ENCODE results near the gene RPL4. TPM values are rescaled to one million over a fixed set of nuclear protein-coding genes. Genes with fewer than 3 reads are reported as not detected.

Gene RPL4
- total and polyA plus RNA-seq, 11 donors: 1,009 to 4,065 (median 1,364) TPM

DNA sequence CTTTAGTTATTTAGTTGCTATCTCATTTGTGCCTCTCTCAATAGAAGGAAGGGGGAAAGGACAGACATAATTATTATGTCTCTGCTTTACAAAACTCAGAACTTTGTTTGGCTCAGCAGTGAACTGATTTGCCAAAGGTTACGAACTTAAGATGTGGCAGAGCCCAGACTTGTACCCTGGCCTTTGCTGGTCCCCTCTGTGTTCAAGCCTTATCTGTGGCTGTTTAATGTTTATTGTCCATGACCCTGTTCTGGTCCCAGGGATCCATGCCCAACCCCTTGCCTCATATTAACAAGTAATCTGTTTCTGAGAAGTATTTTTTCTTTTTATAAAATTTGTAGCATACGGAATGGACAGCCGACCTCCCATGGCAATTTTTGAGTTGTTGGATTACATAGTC is 17.8 kb downstream of the RPL4 start:
- no peak overlapping the region for H3K27ac ChIP-seq
- H3K4me3 ChIP-seq: no peak overlapping the region
- H3K27me3 ChIP-seq: no peaks in the 10 kb centered on the region
- H3K4me1 ChIP-seq: peaks cover 0 to 14% (median 0%) of the 10 kb centered on the region in 12 donors
- DNase-seq (no peak), ATAC-seq (no peak)
- TF ChIP-seq POLR2A (IDR thresholded peaks at IDR 0.05): no peak
- TF ChIP-seq, protein P1, sequence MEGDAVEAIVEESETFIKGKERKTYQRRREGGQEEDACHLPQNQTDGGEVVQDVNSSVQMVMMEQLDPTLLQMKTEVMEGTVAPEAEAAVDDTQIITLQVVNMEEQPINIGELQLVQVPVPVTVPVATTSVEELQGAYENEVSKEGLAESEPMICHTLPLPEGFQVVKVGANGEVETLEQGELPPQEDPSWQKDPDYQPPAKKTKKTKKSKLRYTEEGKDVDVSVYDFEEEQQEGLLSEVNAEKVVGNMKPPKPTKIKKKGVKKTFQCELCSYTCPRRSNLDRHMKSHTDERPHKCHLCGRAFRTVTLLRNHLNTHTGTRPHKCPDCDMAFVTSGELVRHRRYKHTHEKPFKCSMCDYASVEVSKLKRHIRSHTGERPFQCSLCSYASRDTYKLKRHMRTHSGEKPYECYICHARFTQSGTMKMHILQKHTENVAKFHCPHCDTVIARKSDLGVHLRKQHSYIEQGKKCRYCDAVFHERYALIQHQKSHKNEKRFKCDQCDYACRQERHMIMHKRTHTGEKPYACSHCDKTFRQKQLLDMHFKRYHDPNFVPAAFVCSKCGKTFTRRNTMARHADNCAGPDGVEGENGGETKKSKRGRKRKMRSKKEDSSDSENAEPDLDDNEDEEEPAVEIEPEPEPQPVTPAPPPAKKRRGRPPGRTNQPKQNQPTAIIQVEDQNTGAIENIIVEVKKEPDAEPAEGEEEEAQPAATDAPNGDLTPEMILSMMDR (IDR thresholded peaks at IDR 0.05): no peak
- no peaks in the 10 kb centered on the region for H3K9me3 ChIP-seq
- WGBS, 4 donors: 91 to 97% (median 95%) methylated on average over 3 of the region's 3 CpGs
- peaks cover 0 to 87% (median 72%) of the 10 kb centered on the region in 9 donors for H3K36me3 ChIP-seq
- intact Hi-C loops (cut with DNase I): no loop called here

DNA sequence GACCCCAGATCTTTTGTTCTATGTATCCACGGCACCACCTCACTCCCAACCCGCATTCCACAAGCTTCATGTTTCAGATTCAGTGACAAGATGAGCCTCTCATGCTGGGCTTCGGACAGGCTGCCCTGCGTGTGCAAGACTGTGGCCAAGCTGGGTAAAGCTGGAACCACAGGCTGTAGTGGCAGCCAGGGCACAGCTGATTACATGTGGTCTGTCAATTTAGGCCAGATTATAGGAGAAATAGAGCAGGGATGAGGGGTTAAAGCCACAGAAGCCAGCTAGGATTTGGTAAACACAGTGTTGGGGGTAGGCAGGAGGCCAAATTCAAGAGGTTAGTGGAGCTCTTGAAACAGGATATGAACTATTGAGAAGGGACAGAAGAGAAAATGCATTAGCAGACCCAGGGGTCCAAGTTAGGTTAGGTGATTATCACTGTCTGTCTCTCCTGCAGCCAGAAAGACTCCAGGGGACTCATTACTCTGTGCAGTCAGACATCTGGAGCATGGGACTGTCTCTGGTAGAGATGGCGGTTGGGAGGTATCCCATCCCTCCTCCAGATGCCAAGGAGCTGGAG is 20.0 kb downstream of the RPL4 start:
- WGBS, 4 donors: 96 to 99% (median 97%) methylated on average over 5 of the region's 5 CpGs
- peaks cover 0 to 73% (median 52%) of the 10 kb centered on the region in 9 donors for H3K36me3 ChIP-seq
- no peaks in the 10 kb centered on the region for H3K9me3 ChIP-seq

DNA sequence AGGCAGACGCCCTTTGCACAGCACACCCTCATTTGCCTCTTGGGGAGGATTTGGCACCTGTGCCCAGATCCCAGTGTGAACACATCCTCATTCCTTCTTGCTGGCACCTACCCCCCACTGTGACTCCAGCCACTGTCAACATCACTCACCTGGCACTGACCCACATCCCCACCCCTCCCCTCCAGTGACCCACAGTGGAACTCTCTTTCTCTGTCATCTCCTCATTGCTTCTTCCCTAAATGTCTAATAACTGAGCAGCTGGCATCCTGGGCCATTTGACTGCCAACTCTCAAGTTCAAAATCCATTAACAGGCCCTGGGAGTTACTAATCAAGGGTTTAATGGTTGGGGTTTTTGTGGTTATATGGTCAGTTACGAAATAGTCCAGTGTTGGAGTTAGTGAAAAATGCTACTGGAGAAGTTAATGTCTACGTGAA is 21.5 kb downstream of the RPL4 start:
- Histone ChIP-seq H3K36me3 (peaks cover 0 to 58% (median 37%) of the 10 kb centered on the region in 9 donors), H3K27me3 (no peaks in the 10 kb centered on the region), H3K4me1 (peaks cover 0 to 7% (median 0%) of the 10 kb centered on the region in 12 donors), H3K4me3 (no peak overlapping the region), H3K9me3 (no peaks in the 10 kb centered on the region), H3K27ac (peak overlapping the region in 1 of 12 donors; percentile 52)
- DNase-seq (peak in 1 of 5 donors; percentile 52), ATAC-seq (peak in 2 of 4 donors; percentile 41 to 70)
- 84 to 88% (median 85%) methylated on average over 3 of the region's 3 CpGs for WGBS, 4 donors
- TF ChIP-seq, protein P1 (IDR thresholded peaks at IDR 0.05): no peak
- no peak for TF ChIP-seq POLR2A (IDR thresholded peaks at IDR 0.05)
- intact Hi-C loops (cut with DNase I): no loop called here

More for the DNA sequence above, 20.0 kb downstream of the RPL4 start:
- no peak for TF ChIP-seq POLR2A (IDR thresholded peaks at IDR 0.05)
- TF ChIP-seq, protein P1 (IDR thresholded peaks at IDR 0.05): no peak
- H3K4me3 ChIP-seq: no peak overlapping the region
- peaks cover 0 to 7% (median 0%) of the 10 kb centered on the region in 12 donors for H3K4me1 ChIP-seq
- intact Hi-C loops (cut with DNase I): no loop called here
- DNase-seq: no peak
- no peak overlapping the region for H3K27ac ChIP-seq
- H3K27me3 ChIP-seq: no peaks in the 10 kb centered on the region
- no peak for ATAC-seq

- intact Hi-C loops (cut with DNase I): no loop called here
- 69 to 82% (median 73%) methylated on average over 9 of the region's 9 CpGs for WGBS, 4 donors
- peak in 1 of 5 donors; percentile 58 for DNase-seq
- Histone ChIP-seq H3K9me3 (no peaks in the 10 kb centered on the region), H3K36me3 (peaks cover 0 to 52% (median 31%) of the 10 kb centered on the region in 9 donors), H3K4me3 (no peak overlapping the region), H3K4me1 (peaks cover 0 to 7% (median 0%) of the 10 kb centered on the region in 12 donors), H3K27me3 (no peaks in the 10 kb centered on the region), H3K27ac (peak overlapping the region in 1 of 12 donors; percentile 52)
- ATAC-seq: peak in 3 of 4 donors; percentile 26 to 68 (median 36)
- TF ChIP-seq, protein P1 (IDR thresholded peaks at IDR 0.05): no peak
- TF ChIP-seq POLR2A (IDR thresholded peaks at IDR 0.05): no peak
Measured at GRCh38 chr15:66482539-66482938, 22.1 kb downstream of the RPL4 start.
